NCI-H128 (cell line): ENCODE measurements around the gene POTEG.
"Not testable (repeated sequence)": the region's sequence is repeated elsewhere in the genome, so short reads cannot be mapped to it uniquely, and the experiment has no call there.

Experiments used
- DNase-seq: peaks from one replicate; lab custom pipeline; 2025; ENCODE audit not compliant: unreplicated experiment; lab: John Stamatoyannopoulos, UW

The POTEG gene

GRCh38 chr14:19374451-19374903 is 59.7 kb downstream of the POTEG start:
- not testable (repeated sequence) for DNase-seq

- DNase-seq: not testable (repeated sequence)
Observed at GRCh38 chr14:19372813-19373500, 61.2 kb downstream of the POTEG start.

DNA sequence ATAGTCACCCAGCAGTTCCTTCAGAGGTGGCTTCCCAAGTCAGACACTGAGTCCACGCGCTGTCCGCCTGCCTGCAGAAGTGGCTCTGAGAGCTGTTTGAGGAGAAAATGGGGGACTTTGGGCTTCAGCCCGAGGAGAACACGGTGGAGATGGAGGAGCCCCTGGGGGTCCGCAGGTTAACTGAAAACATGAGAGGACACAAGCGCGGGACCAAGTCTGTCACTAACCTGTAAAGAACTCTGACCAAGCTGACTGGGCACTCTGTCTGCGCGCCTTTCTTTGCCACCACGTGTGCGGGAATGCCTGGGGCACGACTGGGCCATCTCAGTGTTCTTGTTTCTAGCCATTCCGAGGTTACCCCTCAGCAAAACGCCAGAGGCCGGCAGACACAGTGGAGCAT is 62.4 kb downstream of the POTEG start:
- DNase-seq: not testable (repeated sequence)

DNA sequence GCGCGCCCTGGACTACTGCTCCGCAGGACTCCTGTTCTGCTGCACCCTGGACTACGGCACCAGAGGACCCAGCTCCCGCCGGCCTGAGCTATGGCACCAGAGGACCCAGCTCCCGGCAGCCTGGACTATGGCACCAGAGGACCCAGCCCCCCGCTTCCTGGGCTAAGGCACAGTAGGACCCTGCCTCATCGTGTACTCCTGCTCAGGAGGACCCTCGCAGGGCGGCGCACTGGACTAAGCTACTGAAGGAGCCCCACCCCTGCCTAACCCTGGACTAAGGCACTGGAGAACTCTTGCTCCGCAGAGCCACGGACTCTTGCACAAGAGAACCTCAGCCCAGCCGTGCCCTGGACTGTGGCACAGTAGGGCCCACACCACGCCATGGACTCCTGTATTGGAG is 71.3 kb downstream of the POTEG start:
- DNase-seq: not testable (repeated sequence)

GRCh38 chr14:19362323-19362722 is 71.8 kb downstream of the POTEG start:
- not testable (repeated sequence) for DNase-seq

DNA sequence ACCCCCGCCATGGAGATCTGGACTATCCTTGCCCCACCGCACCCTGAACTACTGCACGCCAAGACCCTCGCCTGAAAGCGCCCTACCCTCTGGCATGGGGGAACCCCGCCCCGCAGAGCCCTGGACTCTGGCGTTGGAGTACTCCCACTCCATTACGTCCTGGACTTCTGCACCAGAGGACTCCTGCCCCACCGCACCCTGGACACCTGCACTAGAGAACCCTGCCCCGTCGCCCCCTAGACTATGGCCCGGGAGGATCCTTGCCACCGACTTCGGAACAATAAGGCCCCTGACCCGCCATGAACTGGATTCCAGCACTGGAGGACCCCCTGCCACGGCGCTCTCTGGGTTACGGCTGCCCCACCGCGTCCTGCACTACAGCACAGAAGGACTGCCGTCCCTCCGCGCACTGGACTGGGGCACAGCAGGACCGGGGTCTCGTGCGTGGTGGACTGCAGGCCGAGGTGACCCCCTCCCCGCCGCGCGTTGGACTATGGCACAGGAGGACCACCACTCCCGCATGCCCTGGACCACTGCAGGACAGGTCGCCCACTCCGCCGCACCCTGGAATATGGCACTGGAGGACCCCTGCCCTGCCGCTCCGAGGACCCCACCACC is 72.4 kb downstream of the POTEG start:
- not testable (repeated sequence) for DNase-seq

DNA sequence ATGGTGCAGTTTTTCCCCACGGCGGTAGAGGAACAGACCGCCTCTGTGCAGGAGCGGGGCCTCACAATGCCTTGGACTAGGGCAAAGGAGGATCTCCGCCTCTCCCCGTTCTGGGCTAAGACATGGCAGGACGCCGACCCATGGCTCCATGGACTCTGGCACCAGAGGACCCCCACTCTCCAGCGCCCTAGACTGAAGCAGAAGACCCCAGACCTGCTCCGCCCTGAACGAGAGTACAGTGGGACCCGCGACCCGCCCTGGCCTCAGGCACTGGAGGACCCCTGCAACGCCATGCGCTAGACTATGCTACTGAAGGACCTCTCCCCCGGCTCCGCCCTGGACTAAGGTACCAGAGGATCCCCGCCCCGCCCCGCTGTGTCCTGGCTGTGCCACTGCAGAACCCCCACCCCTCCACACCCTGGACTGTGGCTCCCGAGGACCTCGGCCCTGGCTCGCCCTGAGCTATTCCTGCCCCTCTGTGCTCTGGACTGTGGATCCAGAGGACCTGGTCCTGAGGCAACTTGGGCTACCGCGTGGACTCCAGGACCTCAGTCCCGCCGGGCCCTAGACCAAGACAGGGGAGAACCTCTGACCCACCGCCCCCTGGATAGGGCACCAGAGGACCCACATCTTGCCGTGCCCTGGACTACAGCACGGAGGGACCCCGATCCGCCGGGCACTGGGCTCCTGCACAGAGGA is 73.1 kb downstream of the POTEG start:
- DNase-seq: not testable (repeated sequence)
